ENCODE results near the gene HLA-DQB1.

DNA sequence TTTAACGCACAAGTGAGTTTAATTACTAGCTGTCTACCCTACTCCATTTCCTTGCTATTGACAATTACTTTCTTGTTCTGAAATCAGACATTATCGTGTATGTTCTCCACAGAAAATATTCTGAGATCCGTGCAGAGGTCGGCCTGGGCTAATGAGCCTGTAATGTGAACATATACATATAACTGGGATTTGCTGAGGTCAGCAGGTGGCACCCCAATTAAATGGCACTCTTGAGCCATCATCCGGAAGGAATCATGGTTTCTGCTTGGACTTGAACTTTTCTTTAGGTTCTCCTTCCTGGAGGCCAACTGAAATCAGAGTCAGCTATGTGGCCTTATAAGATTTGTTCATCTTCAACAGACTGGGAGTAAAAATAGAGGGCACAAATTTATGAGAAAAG lies 3.6 kb downstream of the HLA-DQB1 start:
- TF ChIP-seq CREB1 (IDR thresholded peaks at IDR 0.05; ENCODE audit: low read depth) (no peak), EP300 (IDR thresholded peaks at IDR 0.05; ENCODE audit: borderline replicate concordance) (no peak), ZBTB7A (IDR thresholded peaks at IDR 0.05; ENCODE audit: low read depth) (no peak), TAF1 (IDR thresholded peaks at IDR 0.05; ENCODE audit: low read depth) (no peak), RAD21 (IDR thresholded peaks at IDR 0.05; ENCODE audit: low read depth) (no peak)
- TF ChIP-seq, protein P1, sequence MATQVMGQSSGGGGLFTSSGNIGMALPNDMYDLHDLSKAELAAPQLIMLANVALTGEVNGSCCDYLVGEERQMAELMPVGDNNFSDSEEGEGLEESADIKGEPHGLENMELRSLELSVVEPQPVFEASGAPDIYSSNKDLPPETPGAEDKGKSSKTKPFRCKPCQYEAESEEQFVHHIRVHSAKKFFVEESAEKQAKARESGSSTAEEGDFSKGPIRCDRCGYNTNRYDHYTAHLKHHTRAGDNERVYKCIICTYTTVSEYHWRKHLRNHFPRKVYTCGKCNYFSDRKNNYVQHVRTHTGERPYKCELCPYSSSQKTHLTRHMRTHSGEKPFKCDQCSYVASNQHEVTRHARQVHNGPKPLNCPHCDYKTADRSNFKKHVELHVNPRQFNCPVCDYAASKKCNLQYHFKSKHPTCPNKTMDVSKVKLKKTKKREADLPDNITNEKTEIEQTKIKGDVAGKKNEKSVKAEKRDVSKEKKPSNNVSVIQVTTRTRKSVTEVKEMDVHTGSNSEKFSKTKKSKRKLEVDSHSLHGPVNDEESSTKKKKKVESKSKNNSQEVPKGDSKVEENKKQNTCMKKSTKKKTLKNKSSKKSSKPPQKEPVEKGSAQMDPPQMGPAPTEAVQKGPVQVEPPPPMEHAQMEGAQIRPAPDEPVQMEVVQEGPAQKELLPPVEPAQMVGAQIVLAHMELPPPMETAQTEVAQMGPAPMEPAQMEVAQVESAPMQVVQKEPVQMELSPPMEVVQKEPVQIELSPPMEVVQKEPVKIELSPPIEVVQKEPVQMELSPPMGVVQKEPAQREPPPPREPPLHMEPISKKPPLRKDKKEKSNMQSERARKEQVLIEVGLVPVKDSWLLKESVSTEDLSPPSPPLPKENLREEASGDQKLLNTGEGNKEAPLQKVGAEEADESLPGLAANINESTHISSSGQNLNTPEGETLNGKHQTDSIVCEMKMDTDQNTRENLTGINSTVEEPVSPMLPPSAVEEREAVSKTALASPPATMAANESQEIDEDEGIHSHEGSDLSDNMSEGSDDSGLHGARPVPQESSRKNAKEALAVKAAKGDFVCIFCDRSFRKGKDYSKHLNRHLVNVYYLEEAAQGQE (IDR thresholded peaks at IDR 0.05; ENCODE audit: low read depth), result no peak
